Posterior cingulate gyrus (tissue), 11 donors: Measurements from ENCODE around the gene ZFPM1.
"Not testable (repeated sequence)": the region's sequence is repeated elsewhere in the genome, so short reads cannot be mapped to it uniquely, and the experiment has no call there.

ENCODE experiments used
- DNase-seq, 10 donors: peaks; one replicate each; pipeline versions ENCODE4 v3.0.0 to v3.0.0-alpha.2; 2020 to 2021; ENCODE audit warnings: mixed read lengths in 3 of 10
- intact Hi-C: fragments of 100-400 bp; cut with DNase I; formaldehyde crosslinking; loops from one replicate; pipeline ENCODE4 v1.15.1; 2023

ZFPM1 gene

GRCh38 chr16:88453217-88453531 is at the start of gene ZFPM1:
TSS of gene ZFPM1 (plus strand) at chr16:88453280. CDS start at chr16:88453639, 359 bp downstream.
- no peak for DNase-seq
- intact Hi-C loops = no loop called here

GRCh38 chr16:88403794-88404581 is 49.1 kb upstream of the ZFPM1 start:
- intact Hi-C loops = no loop called here
- DNase-seq = no peak

GRCh38 chr16:88404769-88405168 is 48.3 kb upstream of the ZFPM1 start:
- intact Hi-C loops = no loop called here
- no peak for DNase-seq

- no peak for DNase-seq
These were observed 47.6 kb upstream of the ZFPM1 start for GRCh38 chr16:88405216-88406060.

GRCh38 chr16:88406096-88407041 is 46.7 kb upstream of the ZFPM1 start:
- no peak for DNase-seq
- intact Hi-C loops = no loop called here

More at GRCh38 chr16:88405216-88406060, 47.6 kb upstream of the ZFPM1 start:
- intact Hi-C loops = no loop called here

GRCh38 chr16:88407042-88407420 is 46.0 kb upstream of the ZFPM1 start:
- no peak for DNase-seq
- intact Hi-C loops = no loop called here

GRCh38 chr16:88407807-88408206 is 45.3 kb upstream of the ZFPM1 start:
- intact Hi-C loops = no loop called here
- no peak for DNase-seq

- intact Hi-C loops = no loop called here
- no peak for DNase-seq
These were observed 44.4 kb upstream of the ZFPM1 start for GRCh38 chr16:88408561-88409142.

GRCh38 chr16:88409296-88410065 is 43.6 kb upstream of the ZFPM1 start:
- intact Hi-C loops = no loop called here
- no peak for DNase-seq

- DNase-seq, intact Hi-C loops: not testable (repeated sequence)
These were observed 42.6 kb upstream of the ZFPM1 start for GRCh38 chr16:88410297-88410968.

- intact Hi-C loops = no loop called here
- DNase-seq = no peak
These were observed 41.0 kb upstream of the ZFPM1 start for GRCh38 chr16:88411951-88412576.

GRCh38 chr16:88412766-88413165 is 40.3 kb upstream of the ZFPM1 start:
- intact Hi-C loops = no loop called here
- no peak for DNase-seq

- DNase-seq = no peak
- intact Hi-C loops = no loop called here
These were observed 39.8 kb upstream of the ZFPM1 start for GRCh38 chr16:88413231-88413630.

GRCh38 chr16:88413631-88414030 is 39.4 kb upstream of the ZFPM1 start:
- DNase-seq = no peak
- intact Hi-C loops = no loop called here

GRCh38 chr16:88414521-88415380 is 38.3 kb upstream of the ZFPM1 start:
- DNase-seq = no peak
- intact Hi-C loops = no loop called here

GRCh38 chr16:88415381-88415705 is 37.7 kb upstream of the ZFPM1 start:
- intact Hi-C loops = no loop called here
- no peak for DNase-seq

- intact Hi-C loops = no loop called here
- DNase-seq = no peak
These were observed 37.3 kb upstream of the ZFPM1 start for GRCh38 chr16:88415713-88416323.
